ENCODE measurements around the gene OR52M1.

The OR52M1 gene

GRCh38 chr11:4539603-4540219 is 5.3 kb upstream of the OR52M1 start:
- H3K4me3 ChIP-seq (ENCODE audit: low read depth, low read length) = no peak overlapping the region
- no peak overlapping the region for H4K8ac ChIP-seq (ENCODE audit: low read depth, low read length)
- no peak overlapping the region for H3K23ac ChIP-seq (ENCODE audit: low read length)
- no peaks in the 10 kb centered on the region for H3K9me3 ChIP-seq (ENCODE audit: insufficient read depth, low read depth, low read length)
- no peak overlapping the region for H3K9ac ChIP-seq (ENCODE audit: low read length)
- no peak overlapping the region for H4K91ac ChIP-seq (ENCODE audit: low read depth, low read length)
- DNase-seq = peak; percentile 43 to 79
- H3K4me2 ChIP-seq (ENCODE audit: low read length) = no peak overlapping the region
- H2AFZ ChIP-seq (ENCODE audit: insufficient read depth, low read length, poor library complexity) = no peak overlapping the region
- no peak overlapping the region for H3K14ac ChIP-seq (ENCODE audit: low read length)
- H2AK5ac ChIP-seq (ENCODE audit: low read length) = no peak overlapping the region
- H3K36me3 ChIP-seq (ENCODE audit: control insufficient read depth in 1 of 2, insufficient read depth in 2 of 2, low read length in 2 of 2) = no peaks in the 10 kb centered on the region
- no peak overlapping the region for H2BK120ac ChIP-seq (ENCODE audit: insufficient read depth, low read length, poor library complexity)
- H2BK5ac ChIP-seq (ENCODE audit: low read depth, low read length, poor library complexity) = no peak overlapping the region
- no peak overlapping the region for H3K27ac ChIP-seq (ENCODE audit: low read depth, low read length)
- no peaks in the 10 kb centered on the region for H3K79me2 ChIP-seq (ENCODE audit: control insufficient read depth, insufficient read depth, low read length, poor library complexity)
- H3K18ac ChIP-seq (ENCODE audit: low read length) = no peak overlapping the region
- H3K27me3 ChIP-seq (ENCODE audit: insufficient read depth, low read length) = no peaks in the 10 kb centered on the region
- H2BK12ac ChIP-seq (ENCODE audit: low read length) = no peak overlapping the region
- no peaks in the 10 kb centered on the region for H3K4me1 ChIP-seq (ENCODE audit: control insufficient read depth in 1 of 2, insufficient read depth in 2 of 2, low read length in 2 of 2)
- WGBS (ENCODE audit: extremely low coverage, insufficient coverage, insufficient read length) = no CpG with 5 or more reads among the region's 3 CpGs
- H3K4ac ChIP-seq (ENCODE audit: low read depth, low read length) = no peak overlapping the region
- no peak overlapping the region for H4K12ac ChIP-seq (ENCODE audit: low read depth, low read length)
- H3K79me1 ChIP-seq (ENCODE audit: low read length) = no peaks in the 10 kb centered on the region

GRCh38 chr11:4541071-4541470 is 3.9 kb upstream of the OR52M1 start:
- H4K91ac ChIP-seq (ENCODE audit: low read depth, low read length) = no peak overlapping the region

DNA sequence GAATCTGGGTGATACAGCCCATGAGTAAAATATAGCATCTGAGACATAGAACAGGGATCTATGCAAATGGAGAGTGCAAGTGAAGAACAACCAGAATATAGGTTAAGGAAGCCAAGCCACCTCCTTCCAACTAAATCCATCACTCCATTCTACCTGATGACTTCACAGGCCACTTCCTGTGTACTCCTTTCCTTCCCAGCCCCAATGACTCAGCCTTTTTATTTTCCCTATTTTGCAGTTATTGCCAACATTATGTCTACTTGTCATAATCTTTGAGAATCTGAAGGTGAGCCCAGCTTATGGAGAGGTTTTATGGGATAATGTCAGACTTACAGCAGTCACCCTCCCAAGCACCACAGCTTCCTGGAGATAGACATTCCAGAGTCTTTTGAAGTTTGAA is 1.4 kb upstream of the OR52M1 start:
- H3K4me1 ChIP-seq (ENCODE audit: control insufficient read depth in 1 of 2, insufficient read depth in 2 of 2, low read length in 2 of 2) = no peaks in the 10 kb centered on the region
- H3K27me3 ChIP-seq (ENCODE audit: insufficient read depth, low read length) = no peaks in the 10 kb centered on the region
- no peak overlapping the region for H3K9ac ChIP-seq (ENCODE audit: low read length)
- no peak overlapping the region for H3K14ac ChIP-seq (ENCODE audit: low read length)
- H3K36me3 ChIP-seq (ENCODE audit: control insufficient read depth in 1 of 2, insufficient read depth in 2 of 2, low read length in 2 of 2) = no peaks in the 10 kb centered on the region
- H4K91ac ChIP-seq (ENCODE audit: low read depth, low read length) = no peak overlapping the region
- H4K8ac ChIP-seq (ENCODE audit: low read depth, low read length) = no peak overlapping the region
- no peak overlapping the region for H3K4ac ChIP-seq (ENCODE audit: low read depth, low read length)
- H3K9me3 ChIP-seq (ENCODE audit: insufficient read depth, low read depth, low read length) = peaks cover 2% of the 10 kb centered on the region
- no peak overlapping the region for H3K18ac ChIP-seq (ENCODE audit: low read length)
- H4K12ac ChIP-seq (ENCODE audit: low read depth, low read length) = no peak overlapping the region
- H2AFZ ChIP-seq (ENCODE audit: insufficient read depth, low read length, poor library complexity) = no peak overlapping the region
- no peaks in the 10 kb centered on the region for H3K79me2 ChIP-seq (ENCODE audit: control insufficient read depth, insufficient read depth, low read length, poor library complexity)
- no peak overlapping the region for H3K4me2 ChIP-seq (ENCODE audit: low read length)
- no peak overlapping the region for H3K27ac ChIP-seq (ENCODE audit: low read depth, low read length)
- no peak for DNase-seq
- H3K4me3 ChIP-seq (ENCODE audit: low read depth, low read length) = no peak overlapping the region
- H3K23ac ChIP-seq (ENCODE audit: low read length) = no peak overlapping the region
- H3K79me1 ChIP-seq (ENCODE audit: low read length) = no peaks in the 10 kb centered on the region
- H2AK5ac ChIP-seq (ENCODE audit: low read length) = no peak overlapping the region
- H2BK12ac ChIP-seq (ENCODE audit: low read length) = no peak overlapping the region
- H2BK120ac ChIP-seq (ENCODE audit: insufficient read depth, low read length, poor library complexity) = no peak overlapping the region
- no peak overlapping the region for H2BK5ac ChIP-seq (ENCODE audit: low read depth, low read length, poor library complexity)

More at GRCh38 chr11:4541071-4541470, 3.9 kb upstream of the OR52M1 start:
- no peaks in the 10 kb centered on the region for H3K79me1 ChIP-seq (ENCODE audit: low read length)
- no peak overlapping the region for H4K12ac ChIP-seq (ENCODE audit: low read depth, low read length)
- H2BK12ac ChIP-seq (ENCODE audit: low read length) = no peak overlapping the region
- no peak overlapping the region for H3K4me2 ChIP-seq (ENCODE audit: low read length)
- no peak overlapping the region for H2BK120ac ChIP-seq (ENCODE audit: insufficient read depth, low read length, poor library complexity)
- H3K9me3 ChIP-seq (ENCODE audit: insufficient read depth, low read depth, low read length) = peaks cover 2% of the 10 kb centered on the region
- H3K79me2 ChIP-seq (ENCODE audit: control insufficient read depth, insufficient read depth, low read length, poor library complexity) = no peaks in the 10 kb centered on the region
- H3K14ac ChIP-seq (ENCODE audit: low read length) = no peak overlapping the region
- no peak overlapping the region for H3K27ac ChIP-seq (ENCODE audit: low read depth, low read length)
- no peak overlapping the region for H3K4ac ChIP-seq (ENCODE audit: low read depth, low read length)
- no peak overlapping the region for H4K8ac ChIP-seq (ENCODE audit: low read depth, low read length)
- no peak overlapping the region for H2AFZ ChIP-seq (ENCODE audit: insufficient read depth, low read length, poor library complexity)
- H2AK5ac ChIP-seq (ENCODE audit: low read length) = no peak overlapping the region
- no peak overlapping the region for H3K4me3 ChIP-seq (ENCODE audit: low read depth, low read length)
- H3K9ac ChIP-seq (ENCODE audit: low read length) = no peak overlapping the region
- DNase-seq = no peak
- no peaks in the 10 kb centered on the region for H3K4me1 ChIP-seq (ENCODE audit: control insufficient read depth in 1 of 2, insufficient read depth in 2 of 2, low read length in 2 of 2)
- H2BK5ac ChIP-seq (ENCODE audit: low read depth, low read length, poor library complexity) = no peak overlapping the region
- H3K36me3 ChIP-seq (ENCODE audit: control insufficient read depth in 1 of 2, insufficient read depth in 2 of 2, low read length in 2 of 2) = no peaks in the 10 kb centered on the region
- H3K18ac ChIP-seq (ENCODE audit: low read length) = no peak overlapping the region
- no CpG with 5 or more reads among the region's 1 CpG for WGBS (ENCODE audit: extremely low coverage, insufficient coverage, insufficient read length)
- H3K23ac ChIP-seq (ENCODE audit: low read length) = no peak overlapping the region
- no peaks in the 10 kb centered on the region for H3K27me3 ChIP-seq (ENCODE audit: insufficient read depth, low read length)

GRCh38 chr11:4546878-4547277 is 1.9 kb downstream of the OR52M1 start:
- no peaks in the 10 kb centered on the region for H3K79me1 ChIP-seq (ENCODE audit: low read length)

More at GRCh38 chr11:4546878-4547277, 1.9 kb downstream of the OR52M1 start:
- Histone ChIP-seq H3K9ac (ENCODE audit: low read length) (no peak overlapping the region), H3K4me3 (ENCODE audit: low read depth, low read length) (no peak overlapping the region), H3K23ac (ENCODE audit: low read length) (no peak overlapping the region), H3K18ac (ENCODE audit: low read length) (no peak overlapping the region), H2AK5ac (ENCODE audit: low read length) (no peak overlapping the region), H3K4ac (ENCODE audit: low read depth, low read length) (no peak overlapping the region), H3K27me3 (ENCODE audit: insufficient read depth, low read length) (no peaks in the 10 kb centered on the region), H3K9me3 (ENCODE audit: insufficient read depth, low read depth, low read length) (peaks cover 7% of the 10 kb centered on the region), H2BK120ac (ENCODE audit: insufficient read depth, low read length, poor library complexity) (no peak overlapping the region), H3K4me2 (ENCODE audit: low read length) (no peak overlapping the region), H2AFZ (ENCODE audit: insufficient read depth, low read length, poor library complexity) (no peak overlapping the region), H3K36me3 (ENCODE audit: control insufficient read depth in 1 of 2, insufficient read depth in 2 of 2, low read length in 2 of 2) (no peaks in the 10 kb centered on the region), H2BK5ac (ENCODE audit: low read depth, low read length, poor library complexity) (no peak overlapping the region), H3K14ac (ENCODE audit: low read length) (no peak overlapping the region), H4K12ac (ENCODE audit: low read depth, low read length) (no peak overlapping the region), H4K91ac (ENCODE audit: low read depth, low read length) (no peak overlapping the region), H2BK12ac (ENCODE audit: low read length) (no peak overlapping the region), H3K27ac (ENCODE audit: low read depth, low read length) (no peak overlapping the region), H3K4me1 (ENCODE audit: control insufficient read depth in 1 of 2, insufficient read depth in 2 of 2, low read length in 2 of 2) (no peaks in the 10 kb centered on the region), H4K8ac (ENCODE audit: low read depth, low read length) (no peak overlapping the region), H3K79me2 (ENCODE audit: control insufficient read depth, insufficient read depth, low read length, poor library complexity) (no peaks in the 10 kb centered on the region)
- WGBS (ENCODE audit: extremely low coverage, insufficient coverage, insufficient read length) = no CpG with 5 or more reads among the region's 1 CpG
- DNase-seq = no peak
